ENCODE measurements around the gene DNAJC9.

- no peak for TF ChIP-seq CTCF (IDR thresholded peaks at IDR 0.05)
- TF ChIP-seq POLR2A (IDR thresholded peaks at IDR 0.05), result no peak
Measured at GRCh38 chr10:73289958-73290357, 42.9 kb upstream of the DNAJC9 start.

All from lower leg skin (tissue), 3 donors.